Hematopoietic multipotent progenitor cell treated with erythropoietin and hydrocortisone succinate and interleukin-3 and kit ligand, for 8 days (in vitro differentiated cells): ENCODE results near the gene SERPINB13.
"Not testable (repeated sequence)": the region's sequence is repeated elsewhere in the genome, so short reads cannot be mapped to it uniquely, and the experiment has no call there.

Source experiments
- DNase-seq: peaks from one replicate; pipeline ENCODE4 v3.0.0-alpha.2; 2015

SERPINB13 gene

DNA sequence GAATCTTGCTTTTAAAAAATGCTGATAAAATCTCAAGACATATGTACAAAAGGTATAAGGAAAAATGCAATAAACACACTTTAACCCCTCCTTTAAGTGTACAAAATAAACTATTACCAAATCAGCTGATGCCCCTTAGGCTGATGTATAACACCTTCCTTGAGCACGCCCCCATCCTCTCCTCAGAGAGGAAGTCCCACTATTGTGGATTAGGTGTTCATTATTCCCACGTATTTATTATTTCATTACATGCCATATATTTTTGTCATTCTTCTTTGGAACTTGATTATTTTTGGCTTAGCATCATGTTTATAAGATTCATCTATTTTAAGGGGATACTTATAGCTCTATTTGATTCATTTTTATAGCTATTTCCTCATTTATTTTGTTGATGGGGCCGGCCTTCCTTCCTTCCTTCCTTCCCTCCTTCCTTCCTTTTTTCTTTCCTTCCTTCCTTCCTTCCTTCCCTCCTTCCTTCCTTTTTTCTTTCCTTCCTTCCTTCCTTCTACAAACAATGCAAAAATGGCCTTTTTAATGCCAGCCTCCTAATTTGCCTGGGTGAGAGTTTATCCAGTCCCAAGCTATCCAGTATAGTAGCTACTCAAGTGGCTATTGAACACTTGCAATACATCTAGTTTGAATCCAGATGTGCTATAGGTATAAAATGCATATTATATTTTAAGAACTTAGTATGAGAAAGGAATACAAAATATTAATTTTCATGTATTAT, 4.0 kb downstream of the SERPINB13 start:
- DNase-seq: no peak

DNA sequence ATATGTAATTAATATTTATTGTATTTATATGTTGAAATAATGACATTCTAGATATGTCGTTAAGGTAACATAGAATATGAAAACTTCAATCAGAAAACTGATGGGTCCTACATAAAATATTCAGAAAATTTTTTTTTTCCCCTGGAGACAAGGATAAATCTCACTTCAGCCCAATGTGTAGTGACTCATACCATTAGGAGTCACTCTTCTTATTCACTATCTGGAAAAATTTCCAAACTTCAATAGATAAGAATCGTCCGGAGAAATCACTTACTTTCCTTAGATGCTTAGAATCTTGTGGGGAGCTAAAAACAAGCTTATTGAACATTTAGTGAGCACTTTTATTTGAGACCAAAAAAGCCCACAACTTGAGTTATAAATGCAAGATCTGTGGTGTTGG, 4.6 kb downstream of the SERPINB13 start:
- DNase-seq: no peak

DNA sequence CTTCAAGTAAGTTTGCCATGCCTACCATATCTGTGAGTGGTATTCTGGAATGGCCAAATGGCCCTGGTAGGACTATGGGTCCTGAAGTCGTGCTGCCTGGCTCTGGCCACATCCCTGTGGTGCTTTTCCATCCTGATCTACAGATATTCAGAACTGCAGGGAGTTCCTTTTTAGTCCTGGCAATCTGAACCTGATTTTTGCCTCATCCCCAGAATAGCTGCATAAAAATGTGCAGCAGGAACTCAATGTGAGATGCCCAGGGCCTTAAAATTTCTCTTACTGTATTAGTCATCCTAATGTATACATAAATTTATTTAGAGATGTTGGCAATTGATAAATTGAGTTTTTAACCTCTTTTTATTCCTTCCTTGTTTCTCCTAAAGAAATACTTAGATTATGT, 5.3 kb downstream of the SERPINB13 start:
- DNase-seq: no peak

DNA sequence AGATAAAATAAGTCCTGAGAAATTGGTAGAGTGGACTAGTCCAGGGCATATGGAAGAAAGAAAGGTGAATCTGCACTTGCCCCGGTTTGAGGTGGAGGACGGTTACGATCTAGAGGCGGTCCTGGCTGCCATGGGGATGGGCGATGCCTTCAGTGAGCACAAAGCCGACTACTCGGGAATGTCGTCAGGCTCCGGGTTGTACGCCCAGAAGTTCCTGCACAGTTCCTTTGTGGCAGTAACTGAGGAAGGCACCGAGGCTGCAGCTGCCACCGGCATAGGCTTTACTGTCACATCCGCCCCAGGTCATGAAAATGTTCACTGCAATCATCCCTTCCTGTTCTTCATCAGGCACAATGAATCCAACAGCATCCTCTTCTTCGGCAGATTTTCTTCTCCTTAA, 9.8 kb downstream of the SERPINB13 start:
- DNase-seq: no peak

DNA sequence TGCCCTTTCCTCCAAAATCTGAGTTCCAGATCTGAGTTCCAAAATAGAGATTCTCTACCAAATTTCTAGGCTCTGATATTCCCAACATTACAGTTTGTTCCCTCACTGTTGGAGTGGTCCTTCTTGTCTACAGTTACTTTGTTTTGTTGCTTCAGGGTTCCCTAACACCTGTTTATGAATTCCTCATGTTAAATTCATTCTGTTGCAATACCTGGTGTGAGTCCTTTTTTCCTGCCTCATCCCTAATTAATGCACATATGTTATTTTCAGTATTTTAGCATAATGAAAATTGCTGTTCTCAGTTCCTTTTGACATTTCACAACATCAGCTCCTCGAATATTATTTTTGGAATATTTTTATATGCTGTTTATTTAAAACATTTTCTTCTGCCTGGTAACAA, 16.2 kb downstream of the SERPINB13 start:
- no peak for DNase-seq

DNA sequence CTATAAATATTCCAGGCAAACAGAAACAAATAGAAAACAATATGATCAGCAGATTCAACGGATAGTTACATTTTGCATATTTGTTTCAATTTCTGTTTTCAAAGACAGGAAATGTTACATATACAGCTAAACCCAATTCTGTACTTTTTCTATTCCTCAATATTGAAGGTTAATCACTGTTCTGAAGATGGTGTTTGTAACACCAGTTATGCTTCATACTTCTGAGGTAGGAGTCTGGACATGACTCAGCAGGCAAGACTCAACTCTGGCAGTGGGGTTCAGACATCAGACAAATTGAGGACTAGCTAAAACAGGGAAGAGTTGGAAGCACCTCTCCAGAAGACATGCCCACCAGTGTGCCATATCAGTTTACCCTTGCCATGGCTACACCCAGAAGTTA, 16.6 kb downstream of the SERPINB13 start:
- DNase-seq: no peak

DNA sequence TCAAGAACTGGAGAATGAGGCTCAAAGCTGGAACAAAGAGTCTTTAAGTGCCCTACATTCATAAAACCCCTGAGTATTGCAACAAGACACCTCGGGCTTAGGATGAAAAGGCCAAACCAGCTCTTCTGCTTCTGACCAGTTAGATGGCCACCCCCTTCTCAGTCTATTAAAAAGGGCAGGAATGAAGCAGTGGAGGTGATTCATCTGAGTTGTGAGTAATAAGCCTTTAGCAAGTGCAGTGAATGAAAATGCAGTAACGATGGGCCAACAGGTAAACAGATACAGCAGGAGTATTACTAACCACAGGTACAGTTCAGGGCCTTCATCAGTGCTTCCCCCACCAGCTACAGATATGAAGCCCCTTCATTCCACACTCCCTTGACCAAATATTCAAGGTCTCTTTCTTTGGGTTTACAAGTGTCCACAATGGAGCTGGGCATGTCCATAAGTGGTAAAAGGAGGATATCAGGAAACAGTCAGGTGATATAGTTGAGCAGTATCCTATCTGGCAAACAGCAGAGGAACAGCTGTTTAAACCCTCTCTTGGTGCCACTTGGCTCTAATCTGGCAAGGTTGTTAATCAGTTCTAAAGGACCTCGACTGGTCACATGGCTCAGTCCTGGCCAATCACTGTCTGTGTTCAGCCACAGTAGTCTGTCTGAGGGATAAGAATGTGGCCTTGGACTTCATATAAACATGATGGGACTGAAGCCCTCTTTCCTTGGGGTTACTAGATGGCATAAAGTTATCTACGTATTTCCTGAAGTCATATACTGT, 17.8 kb downstream of the SERPINB13 start:
- no peak for DNase-seq

DNA sequence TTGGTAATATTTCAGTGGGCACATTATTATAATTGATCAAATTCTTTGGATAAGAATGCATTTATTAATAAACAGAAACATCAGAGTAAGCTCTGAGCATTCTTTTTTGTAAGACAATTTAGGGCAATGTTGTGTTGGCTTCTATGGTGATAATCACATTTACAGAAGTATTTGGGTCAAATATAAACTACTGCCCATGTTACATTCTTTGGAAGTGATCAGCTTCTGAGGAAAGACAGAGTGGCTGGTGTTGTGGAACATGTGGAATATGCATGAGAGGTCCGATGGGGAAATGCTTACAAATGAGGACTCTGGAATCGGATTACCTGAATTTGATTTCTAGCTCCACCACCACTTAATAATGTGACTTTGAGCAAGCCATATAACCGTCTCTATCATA, 19.4 kb downstream of the SERPINB13 start:
- DNase-seq: no peak

DNA sequence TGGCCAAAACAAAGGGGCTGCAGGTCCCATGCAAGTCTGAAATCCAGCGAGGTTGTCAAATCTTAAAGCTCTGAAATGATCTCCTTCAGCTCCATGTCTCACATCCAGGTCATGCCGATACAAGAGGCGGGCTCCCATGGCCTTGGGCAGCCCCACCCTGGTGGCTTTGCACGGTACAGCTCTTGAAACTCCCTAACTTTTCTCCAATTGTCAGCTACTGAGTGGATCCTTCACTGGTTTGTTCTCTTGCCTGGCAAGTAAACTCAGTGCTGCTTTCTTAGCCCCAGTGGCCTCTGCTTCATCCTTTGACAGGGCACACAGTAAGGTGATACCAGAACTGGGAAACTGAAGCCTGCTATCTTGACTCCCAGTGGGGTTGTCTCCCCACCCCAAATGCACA, 26.3 kb downstream of the SERPINB13 start:
- no peak for DNase-seq

DNA sequence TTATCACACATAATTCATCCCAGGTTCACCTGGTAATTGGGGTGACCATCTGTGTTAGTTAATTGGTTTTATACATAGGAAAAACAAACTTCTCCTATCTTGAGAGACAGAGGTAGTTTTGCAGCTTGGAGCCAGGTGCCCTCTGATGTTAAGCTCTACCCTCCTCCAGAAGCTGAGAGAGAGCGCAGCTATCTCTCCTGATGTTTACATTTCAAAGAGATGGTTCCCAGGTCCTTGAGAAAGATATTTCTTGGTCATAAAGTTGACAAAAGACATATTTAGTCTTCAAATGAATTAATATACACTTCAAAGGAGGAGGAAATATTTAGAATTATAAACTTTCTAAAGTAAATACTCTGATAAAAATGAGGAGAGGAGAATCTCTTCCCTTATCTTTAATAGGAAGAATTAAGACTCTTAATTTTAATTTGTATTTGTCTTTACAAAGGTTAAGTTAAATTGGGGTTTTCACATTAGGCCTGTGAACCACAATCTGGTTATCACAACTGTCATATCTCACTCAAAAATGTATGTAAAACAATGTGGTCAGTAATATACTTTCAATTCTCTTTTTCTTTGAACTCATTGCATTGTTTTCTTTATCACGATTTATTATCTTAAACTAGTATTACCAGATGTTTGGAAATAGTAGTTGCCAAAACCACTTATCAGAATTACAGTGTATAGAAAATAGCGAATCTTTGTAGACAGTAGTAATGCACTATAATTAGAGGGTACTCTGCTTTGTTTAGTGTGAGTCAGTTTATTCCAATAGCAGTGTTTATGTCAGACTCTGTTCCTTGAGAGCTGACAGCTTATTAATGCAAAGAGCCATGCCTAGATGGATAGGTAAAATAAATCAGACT, 30.1 kb downstream of the SERPINB13 start:
- DNase-seq: no peak

DNA sequence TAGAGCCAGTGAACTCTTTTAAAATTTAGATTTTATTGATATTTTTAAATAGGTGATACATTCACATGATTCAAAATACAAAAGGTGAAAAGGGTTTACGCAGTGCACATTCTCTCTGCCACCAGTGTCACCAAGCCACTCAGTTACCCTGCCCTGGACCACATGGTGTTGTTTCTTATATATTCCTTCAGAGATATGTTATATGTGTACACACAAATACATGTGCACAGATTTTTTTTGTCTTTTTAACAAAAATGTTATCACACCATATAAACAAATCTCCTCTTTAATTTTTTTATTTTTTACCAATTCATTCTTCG, 30.7 kb downstream of the SERPINB13 start:
- no peak for DNase-seq

DNA sequence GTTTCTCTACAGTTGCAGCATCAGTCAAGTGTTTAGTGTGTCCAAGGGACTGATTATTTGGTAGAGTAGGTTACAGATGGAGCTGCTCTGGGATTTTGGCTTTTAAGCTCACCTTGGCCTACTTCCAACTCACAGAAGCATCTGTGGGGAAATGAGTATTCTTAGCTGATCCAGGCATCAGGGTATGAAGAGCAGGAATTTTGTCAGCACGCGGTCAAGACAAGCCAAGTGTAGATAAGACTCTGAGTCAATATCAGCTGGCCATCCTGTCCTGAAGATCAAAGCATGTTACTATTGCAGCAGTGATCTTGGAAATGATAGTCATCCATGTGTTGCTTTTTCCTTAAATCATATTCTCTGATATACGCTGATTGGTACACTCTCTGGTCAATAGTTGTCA, 32.5 kb downstream of the SERPINB13 start:
- no peak for DNase-seq

DNA sequence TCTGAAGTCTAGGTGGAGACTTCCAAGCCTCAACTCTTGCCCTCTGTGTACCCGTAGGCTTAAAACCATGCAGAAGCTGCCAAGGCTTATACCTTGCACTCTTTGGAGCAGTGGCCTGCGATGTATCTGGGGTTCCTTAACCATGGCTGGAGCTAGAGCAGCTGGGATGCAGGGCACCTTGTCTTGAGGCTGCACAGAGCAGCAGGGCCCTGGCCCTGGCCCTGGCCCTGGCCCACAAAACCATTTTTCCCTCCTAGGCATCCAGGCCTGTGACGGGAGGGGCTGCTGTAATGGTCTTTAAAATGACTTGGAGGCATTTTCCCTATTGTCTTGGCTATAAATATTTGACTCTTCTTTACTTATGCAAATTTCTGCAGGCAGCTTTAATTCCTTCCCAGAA, 37.7 kb downstream of the SERPINB13 start:
- DNase-seq: no peak

DNA sequence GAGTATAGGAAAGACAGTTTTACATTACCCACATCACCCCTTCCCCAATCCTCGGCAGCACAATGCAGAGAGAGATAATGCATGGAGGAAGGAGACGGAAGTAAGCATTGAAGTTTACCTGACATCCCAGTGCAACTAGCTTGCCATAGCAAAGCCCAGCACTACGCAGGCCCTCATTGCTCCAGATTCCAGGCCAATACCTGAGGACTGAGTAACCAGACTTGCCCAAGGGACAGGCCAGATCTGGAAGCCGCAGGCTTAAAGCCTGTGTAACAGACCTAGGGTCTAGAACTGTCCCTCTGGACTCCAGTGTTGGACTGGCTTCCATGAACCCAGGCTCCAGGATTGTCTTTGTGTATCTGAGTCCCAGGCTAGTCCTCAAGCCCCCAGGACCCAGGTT, 39.3 kb downstream of the SERPINB13 start:
- DNase-seq: no peak

DNA sequence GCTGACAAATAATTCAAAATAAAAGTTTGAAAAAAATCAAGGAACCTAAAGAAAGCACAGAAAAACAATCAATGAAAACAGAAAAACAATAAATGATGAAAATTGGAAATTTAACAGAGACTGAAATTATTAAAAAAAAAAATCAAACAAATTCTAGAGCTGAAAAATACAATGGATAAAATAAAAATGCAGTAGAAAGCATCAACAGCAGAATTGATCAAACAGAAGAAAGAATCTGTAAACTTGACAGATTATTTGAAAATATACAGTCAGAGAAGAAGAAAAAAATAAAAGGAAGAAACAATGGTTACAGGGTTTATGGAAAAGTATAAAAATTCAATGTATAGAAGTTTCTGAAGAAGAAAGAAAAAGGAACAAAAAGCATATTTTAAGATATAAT, 40.7 kb downstream of the SERPINB13 start:
- DNase-seq: no peak

DNA sequence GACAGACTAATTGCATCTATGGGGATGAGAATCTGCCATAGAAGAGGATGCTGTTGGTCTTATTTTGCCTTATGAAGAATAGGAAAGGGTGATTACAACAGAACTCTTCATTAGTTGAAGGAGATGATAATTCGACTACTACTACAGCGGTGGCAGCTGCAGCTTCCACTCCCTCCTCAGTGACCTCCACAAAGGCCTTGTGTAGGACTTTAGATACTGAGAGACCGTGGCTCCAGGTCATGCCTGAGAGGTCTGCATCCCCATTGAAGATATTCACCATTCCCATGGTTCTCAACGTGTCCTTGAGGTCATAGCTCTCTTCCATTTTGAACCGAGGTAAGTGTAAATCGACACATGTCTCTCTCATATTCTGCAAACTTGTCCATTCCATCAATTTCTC, 50.6 kb downstream of the SERPINB13 start:
- no peak for DNase-seq

DNA sequence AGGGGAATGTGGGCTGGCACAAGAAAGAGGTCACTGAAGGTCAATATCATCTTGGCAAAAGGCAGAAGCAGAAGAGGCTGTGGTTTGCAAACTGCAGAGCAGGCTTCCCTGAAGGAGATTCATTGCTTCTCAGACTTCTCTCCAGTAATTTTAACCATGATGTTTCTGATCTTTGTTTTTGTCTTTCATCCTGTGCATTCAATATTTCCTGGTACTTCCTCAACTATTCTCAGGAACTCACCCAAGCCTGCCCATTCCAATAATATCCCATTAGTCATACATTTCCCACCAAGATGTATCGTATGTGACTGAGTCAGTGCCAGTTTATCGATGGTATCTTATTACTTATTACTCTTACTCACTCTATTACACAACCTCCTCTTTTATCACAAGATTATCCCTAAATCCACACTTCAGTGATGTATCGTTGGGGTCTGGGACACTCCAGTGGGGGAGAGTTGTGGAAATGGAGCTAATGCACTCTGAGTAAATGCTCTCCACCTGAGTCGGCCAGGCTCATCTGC, 54.1 kb downstream of the SERPINB13 start:
- DNase-seq: not testable (repeated sequence)

DNA sequence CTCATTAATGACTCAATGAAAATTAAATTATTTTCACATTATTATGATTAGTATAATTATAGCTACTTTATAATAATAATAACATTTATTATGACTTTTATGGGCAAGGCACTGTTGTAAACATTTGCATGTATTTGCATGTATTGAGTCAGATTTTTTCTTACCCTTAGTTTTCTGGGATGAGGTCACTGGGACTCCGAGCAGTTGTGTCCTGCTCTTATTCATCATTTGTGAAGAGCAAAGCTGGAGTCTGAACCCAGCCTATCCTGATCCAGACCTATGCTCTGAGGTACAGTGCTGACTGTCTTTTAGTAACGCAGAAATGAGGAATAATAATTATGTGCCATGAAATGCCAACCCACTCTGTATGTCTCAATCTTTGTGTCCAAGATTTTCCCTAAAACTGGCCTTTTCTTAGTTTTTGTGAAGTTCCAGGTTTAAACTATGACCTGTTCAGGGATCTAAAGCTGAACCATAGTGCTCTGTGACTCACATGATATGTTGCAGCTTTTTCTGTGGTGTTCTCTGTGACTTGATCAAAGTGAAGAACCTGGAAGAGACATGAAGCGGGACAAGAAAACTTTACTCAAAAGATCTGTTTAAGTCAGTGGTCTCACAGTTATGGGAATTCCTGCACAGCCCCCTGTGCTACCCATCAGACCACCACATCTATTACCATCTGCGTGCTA, 55.7 kb downstream of the SERPINB13 start:
- not testable (repeated sequence) for DNase-seq

DNA sequence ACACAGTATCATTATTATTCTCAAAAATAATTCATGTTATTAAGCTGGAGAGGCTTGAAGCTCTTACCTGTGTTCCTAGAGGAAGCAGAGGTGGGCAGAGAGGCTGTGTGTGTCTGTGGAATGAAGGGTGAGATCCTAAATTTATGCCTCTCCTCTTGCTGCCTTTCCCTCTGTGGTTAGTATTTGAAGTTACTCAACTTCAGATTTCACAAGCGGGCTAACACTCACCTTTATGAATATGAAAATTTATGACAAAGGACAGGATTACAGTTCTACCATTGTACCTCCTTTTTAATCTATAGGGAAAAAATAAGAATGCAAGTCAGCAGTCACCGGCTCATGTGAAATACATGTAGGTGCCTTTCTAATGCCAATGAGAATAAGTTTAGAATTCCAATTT, 57.0 kb downstream of the SERPINB13 start, which contains the start of gene SERPINB4:
Gene SERPINB4, minus strand, starts transcription at position 115 of the 400 bp plus-strand sequence. CDS start 679 bp downstream, outside the sequence.
- not testable (repeated sequence) for DNase-seq

DNA sequence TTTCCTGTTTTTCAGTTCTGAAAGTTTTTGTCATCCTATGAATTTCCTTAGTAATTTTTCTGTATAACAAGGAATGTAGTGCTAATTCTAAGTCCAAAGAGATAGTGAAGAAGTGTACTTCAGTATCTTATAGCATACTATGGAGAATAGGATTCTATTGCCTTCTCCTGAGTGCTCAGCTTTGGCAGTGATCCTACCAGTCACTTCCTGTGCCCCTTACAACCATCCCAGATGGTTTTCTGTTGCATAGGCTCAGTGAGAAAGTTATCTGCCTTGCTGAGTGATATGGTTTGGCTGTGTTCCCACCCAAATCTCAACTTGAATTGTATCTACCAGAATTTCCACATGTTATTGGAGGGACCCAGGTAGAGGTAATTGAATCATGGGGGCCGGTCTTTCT, 57.6 kb downstream of the SERPINB13 start:
- DNase-seq: not testable (repeated sequence)

DNA sequence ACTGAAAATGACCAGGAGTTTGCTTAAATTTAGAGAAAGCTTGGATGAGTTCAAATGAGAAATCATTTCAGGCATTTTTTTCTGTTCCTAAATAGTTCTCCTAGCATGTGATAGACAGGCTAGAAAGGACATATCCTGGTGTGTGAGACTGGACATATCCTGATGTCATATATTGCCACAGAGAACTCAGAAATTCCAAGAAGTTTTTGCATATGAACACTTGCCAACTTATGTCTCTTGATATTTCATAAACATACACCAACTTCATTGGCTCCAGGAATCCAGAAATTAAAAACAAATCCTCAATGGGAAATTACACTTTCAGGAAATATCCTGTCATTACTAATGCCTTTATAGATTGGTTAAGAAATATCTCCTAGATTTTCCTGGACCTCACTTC, 59.8 kb downstream of the SERPINB13 start:
- no peak for DNase-seq

DNA sequence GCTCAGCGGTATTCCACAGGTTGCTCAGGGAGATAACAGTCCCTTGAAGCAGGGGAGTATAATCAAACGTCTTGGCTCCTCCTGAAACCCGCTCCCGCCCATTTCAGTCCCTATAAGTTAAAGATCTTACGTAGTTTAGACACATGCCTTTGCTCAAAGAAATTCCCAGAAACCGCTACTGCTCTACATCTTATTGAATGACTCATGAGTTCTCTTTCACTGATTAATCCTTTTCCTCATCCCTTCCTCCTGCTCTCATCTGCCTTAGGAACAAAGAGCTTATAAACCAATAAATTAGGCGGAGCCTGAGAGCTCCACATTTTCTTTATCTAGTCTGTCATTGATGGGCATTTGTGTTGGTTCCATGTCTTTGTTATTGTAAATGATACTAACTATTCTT, 61.1 kb downstream of the SERPINB13 start:
- DNase-seq: no peak
